IMR-90 (cell line): Measurements from ENCODE around the gene CCDC59. TPM values are rescaled to one million over a fixed set of nuclear protein-coding genes. Genes with fewer than 3 reads are reported as not detected.
A peak's percentile ranks its signal among the peaks of the same experiment; 100 is the strongest.

Experiments used
- ATAC-seq: fragments of 200-7000 bp; cut with Tn5 transposase; 2 replicates; pipeline ENCODE4 v1.9.1; 2020; ENCODE audit warnings: low read depth, mild to moderate bottlenecking, moderate library complexity
- BruUV-seq: library from RNA; stranded (reverse); fragments of 400-500 nt; replicated peaks from 2 replicates; lab custom pipeline; 2021; lab: Mats Ljungman, UMichigan
- CTCF ChIA-PET: fragments of 300-600 bp; formaldehyde crosslinking; extraction: SDS; loops from one replicate; lab custom pipeline; 2021; ENCODE audit warnings: antibody characterized with exemption; lab: Yijun Ruan, JAX
- POLR2A ChIA-PET: fragments of 300-600 bp; sonication (Branson Sonifier 250); formaldehyde crosslinking; loops from one replicate; lab custom pipeline; 2022; ENCODE audit warnings: antibody characterized with exemption; ENCODE audit not compliant: unreplicated experiment; lab: Charles Lee
- DNase-seq: peaks from one replicate; pipeline ENCODE4 v3.0.0; 2013
- H2AFZ ChIP-seq: replicated peaks from 2 replicates; pipeline ENCODE3; 2013; ENCODE audit warnings: low read length, mild to moderate bottlenecking; ENCODE audit not compliant: poor library complexity
- H2AK5ac ChIP-seq: 2 replicates; pipeline ENCODE4 v1.6.1; 2013; ENCODE audit warnings: low read depth, low read length, inconsistent platforms
- H2AK9ac ChIP-seq: replicated peaks from 2 replicates; pipeline ENCODE3; 2013; ENCODE audit warnings: mild to moderate bottlenecking, low read depth, low read length, moderate library complexity; ENCODE audit not compliant: poor library complexity
- H2BK120ac ChIP-seq: 2 replicates; pipeline ENCODE4 v1.6.1; 2013; ENCODE audit warnings: low read depth, low read length, inconsistent platforms
- H2BK15ac ChIP-seq: 3 replicates; pipeline ENCODE4 v1.6.1; 2013; ENCODE audit warnings: low read depth, low read length, inconsistent platforms
- H2BK20ac ChIP-seq: 2 replicates; pipeline ENCODE4 v1.6.1; 2013; ENCODE audit warnings: low read depth, mild to moderate bottlenecking, inconsistent platforms, low read length, moderate library complexity
- H2BK5ac ChIP-seq: 2 replicates; pipeline ENCODE4 v1.6.1; 2013; ENCODE audit warnings: mild to moderate bottlenecking, low read depth, low read length, inconsistent platforms; ENCODE audit not compliant: poor library complexity, severe bottlenecking
- H3K14ac ChIP-seq: replicated peaks from 2 replicates; pipeline ENCODE4 v1.6.1; 2013; ENCODE audit warnings: low read depth, low read length, inconsistent platforms
- H3K18ac ChIP-seq: 2 replicates; pipeline ENCODE4 v1.6.1; 2013; ENCODE audit warnings: low read depth, low read length, control low read depth
- H3K23ac ChIP-seq: 2 replicates; pipeline ENCODE4 v1.6.1; 2013; ENCODE audit warnings: low read depth, low read length, inconsistent platforms
- H3K27ac ChIP-seq: 2 replicates; pipeline ENCODE4 v1.5.1; 2013; ENCODE audit warnings: mild to moderate bottlenecking, control low read depth, low read length; ENCODE audit not compliant: insufficient read depth
- H3K27me3 ChIP-seq: 2 replicates; pipeline ENCODE4 v1.6.1; 2013; ENCODE audit warnings: low read length; ENCODE audit not compliant: control insufficient read depth, insufficient read depth
- H3K36me3 ChIP-seq: 2 replicates; pipeline ENCODE4 v1.6.1; 2013; ENCODE audit warnings: low read length, mixed read lengths; ENCODE audit not compliant: control insufficient read depth, insufficient read depth
- H3K4ac ChIP-seq: 2 replicates; pipeline ENCODE4 v1.6.1; 2013; ENCODE audit warnings: low read depth, low read length, inconsistent platforms
- H3K4me1 ChIP-seq: 2 replicates; pipeline ENCODE4 v1.6.1; 2013; ENCODE audit warnings: low read length, mixed read lengths; ENCODE audit not compliant: control insufficient read depth, insufficient read depth
- H3K4me2 ChIP-seq: 2 replicates; pipeline ENCODE4 v1.6.1; 2013; ENCODE audit warnings: low read depth, mild to moderate bottlenecking, control low read depth, low read length, moderate library complexity
- H3K4me3 ChIP-seq: 2 replicates; pipeline ENCODE4 v1.5.1; 2013; ENCODE audit warnings: low read depth, mild to moderate bottlenecking, control low read depth, low read length, moderate library complexity; ENCODE audit not compliant: insufficient read depth
- H3K56ac ChIP-seq: 2 replicates; pipeline ENCODE4 v1.6.1; 2013; ENCODE audit warnings: low read length, inconsistent platforms; ENCODE audit not compliant: insufficient read depth; ENCODE audit errors: extremely low read depth
- H3K79me1 ChIP-seq, 2 experiments: 2 replicates each; pipeline ENCODE4 v1.6.1; 2013; ENCODE audit warnings: low read length in 2 of 2, inconsistent platforms in 1 of 2, low read depth in 1 of 2
- H3K9ac ChIP-seq: 2 replicates; pipeline ENCODE4 v1.6.1; 2013; ENCODE audit warnings: low read depth, low read length, control low read depth
- H3K9me1 ChIP-seq: 2 replicates; pipeline ENCODE4 v1.6.1; 2013; ENCODE audit warnings: low read length, inconsistent platforms; ENCODE audit not compliant: insufficient read depth
- H3K9me3 ChIP-seq: 2 replicates; pipeline ENCODE4 v1.6.1; 2013; ENCODE audit warnings: low read length; ENCODE audit not compliant: control insufficient read depth, insufficient read depth
- H4K20me1 ChIP-seq: 2 replicates; pipeline ENCODE4 v1.6.1; 2013; ENCODE audit warnings: low read length, inconsistent platforms; ENCODE audit not compliant: insufficient read depth
- H4K5ac ChIP-seq: 2 replicates; pipeline ENCODE4 v1.6.1; 2013; ENCODE audit warnings: mild to moderate bottlenecking, low read depth, low read length, control low read depth
- H4K8ac ChIP-seq, 2 experiments: 2 replicates each; pipeline ENCODE4 v1.6.1; 2013; ENCODE audit warnings: low read depth in 2 of 2, low read length in 2 of 2, control low read depth in 1 of 2, inconsistent platforms in 1 of 2
- H4K91ac ChIP-seq: 2 replicates; pipeline ENCODE4 v1.6.1; 2013; ENCODE audit warnings: low read depth, low read length, inconsistent platforms; ENCODE audit not compliant: insufficient read depth
- MAFK ChIP-seq: IDR thresholded peaks from 2 replicates; pipeline ENCODE4 v1.6.1; 2012; ENCODE audit warnings: low read depth, low read length, improper control_type of control experiment
- USF2 ChIP-seq: fragments of 150-350 bp; IDR thresholded peaks from 2 replicates; pipeline ENCODE4 v1.6.1; 2017; ENCODE audit warnings: mild to moderate bottlenecking, antibody characterized with exemption, low read length, low read depth
- dilution Hi-C: fragments of 300-500 bp; cut with HindIII; formaldehyde crosslinking; loops from one replicate; pipeline ENCODE4 v1.14.3; 2018; ENCODE audit warnings: low sequenced_read_pairs; ENCODE audit not compliant: unreplicated experiment
- in situ Hi-C: fragments of 300-500 bp; cut with MboI; formaldehyde crosslinking; loops from 3 replicates; pipeline ENCODE4 v1.14.3; 2019; ENCODE audit warnings: low sequenced_read_pairs, inconsistent platforms, mixed read lengths
- intact Hi-C: fragments of 100-400 bp; cut with micrococcal nuclease; formaldehyde crosslinking; loops from 2 replicates; pipeline ENCODE4 v1.10.0; 2022
- polyA plus RNA-seq, 3 experiments: library from polyadenylated mRNA; depleted of rRNA; stranded (reverse); fragments of >200 nt; gene quantifications; 2 replicates each; pipeline ENCODE4 v1.2.3, GENCODE V29; 2012; ENCODE audit warnings: low replicate concordance in 1 of 3
- total RNA-seq: library from RNA; depleted of rRNA; stranded (reverse); fragments of >200 nt; gene quantifications from 2 replicates; pipeline ENCODE4 v1.2.3, GENCODE V29; 2012

CCDC59 gene
- total and polyA plus RNA-seq, 2 of the 4 experiments (the other 2 are of a cell fraction) = 8.4 to 14.8 TPM

- H3K23ac ChIP-seq = no peak overlapping the region
- no peak overlapping the region for H4K91ac ChIP-seq
- ChIA-PET POLR2A (no interaction called here), CTCF (no interaction called here)
- peak; percentile 86 for TF ChIP-seq MAFK
- TF ChIP-seq USF2 = no peak
- intact Hi-C loops (no loop called here), in situ Hi-C loops (no loop called here), dilution Hi-C loops (no loop called here)
- H3K27ac ChIP-seq = no peak overlapping the region
- no peak overlapping the region for H3K56ac ChIP-seq
- no peaks in the 10 kb centered on the region for H3K9me1 ChIP-seq
- H3K4me1 ChIP-seq = no peaks in the 10 kb centered on the region
- H3K9ac ChIP-seq = no peak overlapping the region
- H4K5ac ChIP-seq = no peak overlapping the region
- no TSS peak for BruUV-seq
- H3K79me1 ChIP-seq = no peaks in the 10 kb centered on the region
- H2AK5ac ChIP-seq = no peak overlapping the region
- H3K18ac ChIP-seq = no peak overlapping the region
- H3K4me2 ChIP-seq = no peak overlapping the region
- no peaks in the 10 kb centered on the region for H4K20me1 ChIP-seq
- no peak overlapping the region for H2BK20ac ChIP-seq
- H4K8ac ChIP-seq = no peak overlapping the region
- no peak overlapping the region for H2BK120ac ChIP-seq
- H3K9me3 ChIP-seq = no peaks in the 10 kb centered on the region
- H3K36me3 ChIP-seq = no peaks in the 10 kb centered on the region
- no peak overlapping the region for H3K4ac ChIP-seq
- no peak overlapping the region for H2BK15ac ChIP-seq
- H2AK9ac ChIP-seq = no peak overlapping the region
- H3K4me3 ChIP-seq = no peak overlapping the region
- no peak overlapping the region for H2AFZ ChIP-seq
- DNase-seq (no peak), ATAC-seq (no peak)
- no peak overlapping the region for H3K14ac ChIP-seq
- no peak overlapping the region for H2BK5ac ChIP-seq
- no peaks in the 10 kb centered on the region for H3K27me3 ChIP-seq
Measured at GRCh38 chr12:82398879-82399278, 40.7 kb upstream of the CCDC59 start.
